ENCODE data around the gene CALY. TPM values are rescaled to one million over a fixed set of nuclear protein-coding genes. Genes with fewer than 3 reads are reported as not detected.
A peak's percentile ranks its signal among the peaks of the same experiment; 100 is the strongest.

CALY gene
- total RNA-seq, 3 donors from 2014 or later = 1.1 to 7.5 TPM; not detected in 1

DNA sequence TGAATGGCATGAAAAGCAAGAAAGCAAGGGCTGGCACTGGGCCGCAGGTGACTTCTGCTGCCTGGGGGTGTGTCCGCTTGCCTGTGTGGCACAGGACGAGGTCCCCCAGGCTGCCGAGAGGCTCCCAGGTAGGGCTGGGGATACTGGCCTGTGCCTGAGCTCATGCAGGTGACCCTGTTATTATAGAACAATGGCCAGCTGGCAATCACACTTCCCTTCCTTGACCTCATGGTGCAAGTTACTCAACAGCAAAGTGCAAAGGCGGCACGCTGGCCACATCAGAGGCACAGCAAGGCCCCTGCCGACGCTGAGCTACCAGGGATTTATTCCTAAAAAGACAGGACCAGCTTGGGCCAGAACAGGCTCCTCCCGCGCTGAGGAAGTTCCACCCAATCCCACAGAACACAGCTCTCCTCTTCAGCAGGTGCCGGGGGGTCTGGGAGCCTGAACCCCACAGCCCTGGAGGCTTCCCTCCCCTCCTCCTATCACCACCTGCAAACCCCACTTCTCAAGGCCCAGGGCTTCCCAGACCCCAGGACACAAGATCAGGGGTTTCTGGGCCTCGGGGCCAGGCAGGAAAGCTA, 58.6 kb downstream of the CALY start:
- intact Hi-C loops (cut with DNase I, micrococcal nuclease) = no loop called here
- no peak overlapping the region for H3K4me3 ChIP-seq
- peaks cover 8% of the 10 kb centered on the region for H3K4me1 ChIP-seq (ENCODE audit: low read depth)
- ATAC-seq (no peak), DNase-seq (no peak)
- H3K36me3 ChIP-seq (ENCODE audit: low read depth) = peaks cover 4% of the 10 kb centered on the region
- no peaks in the 10 kb centered on the region for H3K9me3 ChIP-seq
- TF ChIP-seq, protein P1, sequence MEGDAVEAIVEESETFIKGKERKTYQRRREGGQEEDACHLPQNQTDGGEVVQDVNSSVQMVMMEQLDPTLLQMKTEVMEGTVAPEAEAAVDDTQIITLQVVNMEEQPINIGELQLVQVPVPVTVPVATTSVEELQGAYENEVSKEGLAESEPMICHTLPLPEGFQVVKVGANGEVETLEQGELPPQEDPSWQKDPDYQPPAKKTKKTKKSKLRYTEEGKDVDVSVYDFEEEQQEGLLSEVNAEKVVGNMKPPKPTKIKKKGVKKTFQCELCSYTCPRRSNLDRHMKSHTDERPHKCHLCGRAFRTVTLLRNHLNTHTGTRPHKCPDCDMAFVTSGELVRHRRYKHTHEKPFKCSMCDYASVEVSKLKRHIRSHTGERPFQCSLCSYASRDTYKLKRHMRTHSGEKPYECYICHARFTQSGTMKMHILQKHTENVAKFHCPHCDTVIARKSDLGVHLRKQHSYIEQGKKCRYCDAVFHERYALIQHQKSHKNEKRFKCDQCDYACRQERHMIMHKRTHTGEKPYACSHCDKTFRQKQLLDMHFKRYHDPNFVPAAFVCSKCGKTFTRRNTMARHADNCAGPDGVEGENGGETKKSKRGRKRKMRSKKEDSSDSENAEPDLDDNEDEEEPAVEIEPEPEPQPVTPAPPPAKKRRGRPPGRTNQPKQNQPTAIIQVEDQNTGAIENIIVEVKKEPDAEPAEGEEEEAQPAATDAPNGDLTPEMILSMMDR (IDR thresholded peaks at IDR 0.05) = no peak

GRCh38 chr10:133277277-133277992, 59.3 kb downstream of the CALY start:
- TF ChIP-seq, protein P1 (IDR thresholded peaks at IDR 0.05) = no peak
- intact Hi-C loops (cut with DNase I, micrococcal nuclease) = no loop called here
- H3K9me3 ChIP-seq = no peaks in the 10 kb centered on the region
- DNase-seq (peak in 1 of 3 donors; percentile 65), ATAC-seq (no peak)
- peaks cover 8% of the 10 kb centered on the region for H3K4me1 ChIP-seq (ENCODE audit: low read depth)
- no peak overlapping the region for H3K4me3 ChIP-seq
- H3K36me3 ChIP-seq (ENCODE audit: low read depth) = no peaks in the 10 kb centered on the region

DNA sequence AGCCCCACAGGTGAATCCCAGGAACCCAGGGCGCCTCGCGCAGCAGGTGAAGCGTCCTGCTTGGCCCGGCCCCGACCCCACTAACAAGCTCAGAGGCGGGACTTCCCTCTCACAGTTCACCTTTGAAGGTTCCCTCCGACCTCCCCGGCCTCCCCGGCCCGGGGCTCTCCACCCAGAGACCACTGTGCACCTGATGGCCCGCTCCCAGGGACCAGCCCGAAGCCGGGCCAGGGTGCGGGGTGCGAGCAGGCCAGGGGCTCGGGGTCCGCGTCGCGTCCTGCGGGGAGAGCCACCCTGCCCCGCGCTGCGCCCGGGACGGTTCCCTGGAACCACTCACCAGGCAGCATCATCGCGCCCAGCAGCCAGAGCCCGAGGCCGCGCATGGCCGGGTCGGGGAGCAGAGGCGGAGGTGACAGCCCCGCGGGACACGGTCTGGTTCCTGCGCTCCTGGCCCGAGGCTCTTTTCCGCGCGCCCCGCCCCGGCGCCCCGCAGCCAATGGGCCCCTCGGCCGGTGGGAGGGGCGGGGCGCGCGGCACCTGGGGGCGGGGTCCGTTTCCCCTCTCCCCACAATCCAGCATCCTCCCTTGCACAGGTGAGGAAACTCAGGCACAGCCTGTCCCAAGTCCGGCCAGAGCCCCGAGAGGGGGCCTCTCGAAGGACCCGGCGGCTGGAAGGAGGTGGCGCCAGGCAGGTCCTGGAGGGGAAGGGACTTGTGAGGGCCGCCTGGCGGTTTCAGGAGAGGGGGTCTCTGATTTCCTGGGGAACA, 60.1 kb downstream of the CALY start, which contains the start of gene ADAM8:
TSS of gene ADAM8 (minus strand) at position 434 of the 767 bp plus-strand sequence. CDS start at position 383, 51 bp downstream.
- H3K4me1 ChIP-seq (ENCODE audit: low read depth) = peaks cover 8% of the 10 kb centered on the region
- intact Hi-C loops (cut with DNase I, micrococcal nuclease) = no loop called here
- DNase-seq = peak; percentile 55 to 85 (median 71)
- TF ChIP-seq, protein P1 (IDR thresholded peaks at IDR 0.05) = no peak
- ATAC-seq = peak; percentile 53
- no peaks in the 10 kb centered on the region for H3K9me3 ChIP-seq
- no peak within 1 kb of the TSS for H3K4me3 ChIP-seq
- no peaks in the 10 kb centered on the region for H3K36me3 ChIP-seq (ENCODE audit: low read depth)

- Histone ChIP-seq H3K4me3 (no peak overlapping the region), H3K36me3 (ENCODE audit: low read depth) (no peaks in the 10 kb centered on the region), H3K9me3 (no peaks in the 10 kb centered on the region), H3K4me1 (ENCODE audit: low read depth) (peaks cover 8% of the 10 kb centered on the region)
- intact Hi-C loops (cut with DNase I, micrococcal nuclease) = no loop called here
- no peak for ATAC-seq
- TF ChIP-seq, protein P1 (IDR thresholded peaks at IDR 0.05) = no peak
- DNase-seq = no peak
These were observed 60.6 kb downstream of the CALY start for GRCh38 chr10:133276100-133276434.

DNA sequence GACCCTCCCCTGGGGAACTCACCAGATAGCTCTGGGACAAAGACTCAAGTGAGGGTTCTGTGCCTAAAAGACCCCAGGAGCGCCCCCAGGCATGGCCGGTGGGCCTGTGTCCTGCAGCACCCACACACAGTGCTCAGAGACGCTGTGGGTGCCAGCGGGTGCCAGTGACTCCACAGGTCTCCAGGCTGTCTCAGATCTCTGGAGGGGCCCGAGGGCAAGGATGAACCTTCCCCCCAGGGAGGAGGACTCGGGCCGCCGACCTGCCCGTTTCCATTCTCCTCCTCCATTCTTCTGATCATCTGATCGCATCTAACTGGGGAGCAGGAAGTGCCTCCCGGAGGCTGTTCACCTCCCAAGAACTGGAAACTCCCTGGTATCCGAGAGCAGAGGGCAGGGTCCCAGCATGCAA, 61.0 kb downstream of the CALY start:
- Histone ChIP-seq H3K36me3 (ENCODE audit: low read depth) (no peaks in the 10 kb centered on the region), H3K9me3 (no peaks in the 10 kb centered on the region), H3K4me3 (no peak overlapping the region), H3K4me1 (ENCODE audit: low read depth) (peaks cover 8% of the 10 kb centered on the region)
- no peak for DNase-seq
- TF ChIP-seq, protein P1 (IDR thresholded peaks at IDR 0.05) = no peak
- intact Hi-C loops (cut with DNase I, micrococcal nuclease) = no loop called here
- ATAC-seq = peak; percentile 6

Data from mucosa of descending colon (tissue), 3 donors.